GM23338 (cell line): Measurements from ENCODE around the gene ITPR3. TPM values are rescaled to one million over a fixed set of nuclear protein-coding genes. Genes with fewer than 3 reads are reported as not detected.

Source experiments
- ATAC-seq: fragments of 200-7000 bp; cut with Tn5 transposase; 3 replicates; pipeline ENCODE4 v1.9.1; 2020
- DNase-seq: peaks from one replicate; pipeline ENCODE4 v3.0.0-alpha.2; 2015; ENCODE audit warnings: low spot score
- H2AFZ ChIP-seq: fragments of 200-600 bp; sonication (generic); 2 replicates; pipeline ENCODE4 v1.8.0; 2016; ENCODE audit warnings: antibody characterized with exemption, mild to moderate bottlenecking, moderate library complexity
- H3F3A ChIP-seq: fragments of 200-600 bp; sonication (generic); replicated peaks from 2 replicates; pipeline ENCODE4 v1.8.0; 2017; ENCODE audit warnings: antibody characterized with exemption, mixed run types, low read depth
- H3K27ac ChIP-seq: fragments of 200-600 bp; sonication (generic); 2 replicates; pipeline ENCODE4 v1.6.1; 2016; ENCODE audit warnings: low read depth
- H3K27me3 ChIP-seq: fragments of 200-600 bp; sonication (generic); 2 replicates; pipeline ENCODE4 v1.8.0; 2016; ENCODE audit warnings: mild to moderate bottlenecking, mixed run types, moderate library complexity; ENCODE audit not compliant: insufficient read depth
- H3K36me3 ChIP-seq: fragments of 200-600 bp; sonication (generic); 2 replicates; pipeline ENCODE4 v1.8.0; 2016; ENCODE audit warnings: mild to moderate bottlenecking; ENCODE audit not compliant: insufficient read depth
- H3K4me1 ChIP-seq: fragments of 200-600 bp; sonication (generic); 2 replicates; pipeline ENCODE4 v1.8.0; 2016; ENCODE audit warnings: mild to moderate bottlenecking, moderate library complexity; ENCODE audit not compliant: insufficient read depth
- H3K4me2 ChIP-seq: fragments of 200-600 bp; sonication (generic); 2 replicates; pipeline ENCODE4 v1.7.1; 2017; ENCODE audit warnings: mixed run types
- H3K4me3 ChIP-seq: fragments of 200-600 bp; sonication (generic); 2 replicates; pipeline ENCODE4 v1.6.1; 2016; ENCODE audit warnings: mixed run types
- H3K79me2 ChIP-seq: fragments of 200-600 bp; sonication (generic); replicated peaks from 2 replicates; pipeline ENCODE4 v1.8.0; 2017; ENCODE audit warnings: mild to moderate bottlenecking; ENCODE audit not compliant: insufficient read depth
- H3K9me2 ChIP-seq: fragments of 200-600 bp; sonication (generic); 2 replicates; pipeline ENCODE4 v1.8.0; 2017; ENCODE audit not compliant: insufficient read depth
- H4K20me1 ChIP-seq: fragments of 200-600 bp; sonication (generic); replicated peaks from 2 replicates; pipeline ENCODE4 v1.8.0; 2017; ENCODE audit warnings: mild to moderate bottlenecking; ENCODE audit not compliant: insufficient read depth
- H3K27ac Mint-ChIP-seq: 2 replicates; pipeline ENCODE4 v1.8.0; 2020; ENCODE audit warnings: inconsistent platforms, mild to moderate bottlenecking, moderate library complexity, mixed read lengths
- H3K27me3 Mint-ChIP-seq: 3 replicates; pipeline ENCODE4 v1.8.0; 2022; ENCODE audit warnings: low read depth, mild to moderate bottlenecking, moderate library complexity, mixed read lengths, inconsistent platforms; ENCODE audit not compliant: insufficient read depth, poor library complexity
- H3K36me3 Mint-ChIP-seq: 3 replicates; pipeline ENCODE4 v1.8.0; 2021; ENCODE audit warnings: low read depth, mild to moderate bottlenecking, inconsistent platforms, moderate library complexity, mixed read lengths
- H3K4me1 Mint-ChIP-seq: 3 replicates; pipeline ENCODE4 v1.8.0; 2020; ENCODE audit warnings: mild to moderate bottlenecking, inconsistent platforms, mixed read lengths
- H3K4me3 Mint-ChIP-seq: 3 replicates; pipeline ENCODE4 v1.8.0; 2021; ENCODE audit warnings: moderate library complexity, mild to moderate bottlenecking, inconsistent platforms, mixed read lengths
- H3K9me3 Mint-ChIP-seq: 3 replicates; pipeline ENCODE4 v1.8.0; 2020; ENCODE audit warnings: moderate library complexity, mild to moderate bottlenecking, inconsistent platforms, mixed read lengths
- EZH2 ChIP-seq: fragments of 200-600 bp; sonication (generic); IDR thresholded peaks from one replicate; pipeline ENCODE4 v1.8.0; 2017; ENCODE audit warnings: antibody characterized with exemption, mild to moderate bottlenecking, low read depth; ENCODE audit not compliant: unreplicated experiment
- EZH2phosphoT487 ChIP-seq: fragments of 200-600 bp; sonication (generic); IDR thresholded peaks from one replicate; pipeline ENCODE4 v1.8.1; 2018; ENCODE audit warnings: antibody characterized with exemption; ENCODE audit not compliant: unreplicated experiment
- JUNB ChIP-seq: IDR thresholded peaks from one replicate; pipeline ENCODE4 v1.6.1; 2016; ENCODE audit warnings: antibody characterized with exemption; ENCODE audit not compliant: unreplicated experiment
- ZNF331 ChIP-seq: fragments of 250-450 bp; sonication (Bioruptor Pico); IDR thresholded peaks from 2 replicates; pipeline ENCODE4 v1.5.0; 2020; ENCODE audit warnings: low read depth, mild to moderate bottlenecking, moderate library complexity
- polyA plus RNA-seq: library from polyadenylated mRNA; unstranded; fragments of >200 nt; fragmentation: Nextera tagmentation; extraction: Ambion mirVana; gene quantifications from 2 replicates; pipeline ENCODE4 v1.2.1, GENCODE V29; 2016
- total RNA-seq: library from RNA; depleted of rRNA; stranded (reverse); fragments of >200 nt; shearing (Covaris generic); gene quantifications from 2 replicates; pipeline ENCODE4 v1.2.3, GENCODE V29; 2014
- TF ChIP-seq, protein P1 (sequence below): fragments of 250-450 bp; sonication (Bioruptor Pico); IDR thresholded peaks from 2 replicates; pipeline ENCODE4 v1.5.0; 2020; ENCODE audit warnings: mild to moderate bottlenecking, moderate library complexity

The ITPR3 gene
- total and polyA plus RNA-seq, 2 experiments from 2014 or later: 7.3 to 31.9 TPM

DNA sequence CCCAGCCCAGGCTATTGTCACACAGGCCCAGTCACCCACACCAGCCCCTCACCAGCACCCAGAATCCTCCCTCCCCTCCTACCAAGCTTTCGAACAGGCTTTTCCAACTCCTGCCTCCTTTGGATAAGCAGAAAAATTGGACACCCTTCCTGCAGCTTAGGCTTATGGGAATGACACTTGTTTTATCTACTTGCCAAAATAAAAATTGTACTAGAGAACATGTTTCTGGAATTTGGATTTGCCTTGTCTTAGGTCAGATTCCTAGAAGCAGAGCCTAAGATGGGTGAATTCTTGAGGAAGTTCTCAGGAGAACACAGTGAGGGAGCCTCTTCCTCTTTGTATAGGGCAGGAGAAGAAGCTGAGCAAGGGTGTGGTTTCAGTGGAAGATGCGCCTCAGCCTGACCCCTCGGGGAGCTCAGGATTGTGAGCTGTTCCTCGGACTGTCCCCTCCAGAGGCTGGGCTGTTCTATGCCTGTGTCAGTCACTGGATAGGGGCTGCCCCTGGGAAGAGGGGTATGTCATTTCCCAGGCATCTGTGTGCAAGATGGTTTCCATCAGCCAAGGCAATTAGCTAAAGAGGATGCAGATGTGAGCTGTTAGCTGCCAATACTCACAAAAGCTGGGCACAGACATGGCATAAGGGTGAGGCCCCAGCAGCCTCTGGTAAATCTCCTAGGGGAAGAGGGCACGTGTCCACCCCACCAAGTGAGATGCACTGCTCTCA, 33.9 kb downstream of the ITPR3 start (continued):
- TF ChIP-seq, protein P1, sequence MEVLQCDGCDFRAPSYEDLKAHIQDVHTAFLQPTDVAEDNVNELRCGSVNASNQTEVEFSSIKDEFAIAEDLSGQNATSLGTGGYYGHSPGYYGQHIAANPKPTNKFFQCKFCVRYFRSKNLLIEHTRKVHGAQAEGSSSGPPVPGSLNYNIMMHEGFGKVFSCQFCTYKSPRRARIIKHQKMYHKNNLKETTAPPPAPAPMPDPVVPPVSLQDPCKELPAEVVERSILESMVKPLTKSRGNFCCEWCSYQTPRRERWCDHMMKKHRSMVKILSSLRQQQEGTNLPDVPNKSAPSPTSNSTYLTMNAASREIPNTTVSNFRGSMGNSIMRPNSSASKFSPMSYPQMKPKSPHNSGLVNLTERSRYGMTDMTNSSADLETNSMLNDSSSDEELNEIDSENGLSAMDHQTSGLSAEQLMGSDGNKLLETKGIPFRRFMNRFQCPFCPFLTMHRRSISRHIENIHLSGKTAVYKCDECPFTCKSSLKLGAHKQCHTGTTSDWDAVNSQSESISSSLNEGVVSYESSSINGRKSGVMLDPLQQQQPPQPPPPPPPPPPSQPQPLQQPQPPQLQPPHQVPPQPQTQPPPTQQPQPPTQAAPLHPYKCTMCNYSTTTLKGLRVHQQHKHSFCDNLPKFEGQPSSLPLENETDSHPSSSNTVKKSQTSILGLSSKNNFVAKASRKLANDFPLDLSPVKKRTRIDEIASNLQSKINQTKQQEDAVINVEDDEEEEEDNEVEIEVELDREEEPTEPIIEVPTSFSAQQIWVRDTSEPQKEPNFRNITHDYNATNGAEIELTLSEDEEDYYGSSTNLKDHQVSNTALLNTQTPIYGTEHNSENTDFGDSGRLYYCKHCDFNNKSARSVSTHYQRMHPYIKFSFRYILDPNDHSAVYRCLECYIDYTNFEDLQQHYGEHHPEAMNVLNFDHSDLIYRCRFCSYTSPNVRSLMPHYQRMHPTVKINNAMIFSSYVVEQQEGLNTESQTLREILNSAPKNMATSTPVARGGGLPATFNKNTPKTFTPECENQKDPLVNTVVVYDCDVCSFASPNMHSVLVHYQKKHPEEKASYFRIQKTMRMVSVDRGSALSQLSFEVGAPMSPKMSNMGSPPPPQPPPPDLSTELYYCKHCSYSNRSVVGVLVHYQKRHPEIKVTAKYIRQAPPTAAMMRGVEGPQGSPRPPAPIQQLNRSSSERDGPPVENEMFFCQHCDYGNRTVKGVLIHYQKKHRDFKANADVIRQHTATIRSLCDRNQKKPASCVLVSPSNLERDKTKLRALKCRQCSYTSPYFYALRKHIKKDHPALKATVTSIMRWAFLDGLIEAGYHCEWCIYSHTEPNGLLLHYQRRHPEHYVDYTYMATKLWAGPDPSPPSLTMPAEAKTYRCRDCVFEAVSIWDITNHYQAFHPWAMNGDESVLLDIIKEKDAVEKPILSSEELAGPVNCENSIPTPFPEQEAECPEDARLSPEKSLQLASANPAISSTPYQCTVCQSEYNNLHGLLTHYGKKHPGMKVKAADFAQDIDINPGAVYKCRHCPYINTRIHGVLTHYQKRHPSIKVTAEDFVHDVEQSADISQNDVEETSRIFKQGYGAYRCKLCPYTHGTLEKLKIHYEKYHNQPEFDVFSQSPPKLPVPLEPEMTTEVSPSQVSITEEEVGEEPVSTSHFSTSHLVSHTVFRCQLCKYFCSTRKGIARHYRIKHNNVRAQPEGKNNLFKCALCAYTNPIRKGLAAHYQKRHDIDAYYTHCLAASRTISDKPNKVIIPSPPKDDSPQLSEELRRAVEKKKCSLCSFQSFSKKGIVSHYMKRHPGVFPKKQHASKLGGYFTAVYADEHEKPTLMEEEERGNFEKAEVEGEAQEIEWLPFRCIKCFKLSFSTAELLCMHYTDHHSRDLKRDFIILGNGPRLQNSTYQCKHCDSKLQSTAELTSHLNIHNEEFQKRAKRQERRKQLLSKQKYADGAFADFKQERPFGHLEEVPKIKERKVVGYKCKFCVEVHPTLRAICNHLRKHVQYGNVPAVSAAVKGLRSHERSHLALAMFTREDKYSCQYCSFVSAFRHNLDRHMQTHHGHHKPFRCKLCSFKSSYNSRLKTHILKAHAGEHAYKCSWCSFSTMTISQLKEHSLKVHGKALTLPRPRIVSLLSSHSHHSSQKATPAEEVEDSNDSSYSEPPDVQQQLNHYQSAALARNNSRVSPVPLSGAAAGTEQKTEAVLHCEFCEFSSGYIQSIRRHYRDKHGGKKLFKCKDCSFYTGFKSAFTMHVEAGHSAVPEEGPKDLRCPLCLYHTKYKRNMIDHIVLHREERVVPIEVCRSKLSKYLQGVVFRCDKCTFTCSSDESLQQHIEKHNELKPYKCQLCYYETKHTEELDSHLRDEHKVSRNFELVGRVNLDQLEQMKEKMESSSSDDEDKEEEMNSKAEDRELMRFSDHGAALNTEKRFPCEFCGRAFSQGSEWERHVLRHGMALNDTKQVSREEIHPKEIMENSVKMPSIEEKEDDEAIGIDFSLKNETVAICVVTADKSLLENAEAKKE: no peak

DNA sequence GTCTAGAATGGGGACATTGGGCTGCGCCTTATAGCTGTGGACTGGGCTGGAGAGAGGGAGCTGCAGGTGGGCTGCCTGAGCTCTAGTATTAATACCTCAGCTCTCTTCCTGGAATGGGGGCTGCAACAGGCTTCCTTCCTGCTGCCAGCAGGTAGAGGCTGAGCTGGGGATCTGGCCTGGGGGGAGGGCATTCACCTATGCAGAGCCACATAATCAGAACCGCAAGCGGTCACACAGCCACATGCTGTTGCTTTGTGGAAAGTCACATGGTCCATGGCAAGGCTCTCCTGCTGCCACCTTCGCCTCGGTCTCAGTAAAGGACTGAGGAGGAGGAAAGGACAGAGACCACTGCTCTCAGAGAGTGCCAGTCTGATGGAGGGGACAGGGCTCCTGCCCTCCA, 35.7 kb downstream of the ITPR3 start:
- Histone ChIP-seq H2AFZ (no peak overlapping the region), H3K79me2 (no peaks in the 10 kb centered on the region), H3K27me3 (no peaks in the 10 kb centered on the region), H3K36me3 (no peaks in the 10 kb centered on the region), H3K4me2 (no peak overlapping the region), H3K9me2 (no peaks in the 10 kb centered on the region), H3K4me1 (no peaks in the 10 kb centered on the region), H3K4me3 (no peak overlapping the region), H3K27ac (no peak overlapping the region), H3F3A (no peaks in the 10 kb centered on the region), H4K20me1 (no peaks in the 10 kb centered on the region; the same call in 1 of the 2 replicates)
- peak overlapping the region; percentile 65; the same call in 1 of the 2 replicates for H3K27ac Mint-ChIP-seq
- H3K4me3 Mint-ChIP-seq: no peak overlapping the region
- no peaks in the 10 kb centered on the region; the same call in 2 of the 3 replicates for H3K36me3 Mint-ChIP-seq
- peaks cover 16% of the 10 kb centered on the region for H3K27me3 Mint-ChIP-seq
- ATAC-seq (peak; percentile 69), DNase-seq (no peak)
- TF ChIP-seq ZNF331 (CRISPR knock-in tag) (no peak), EZH2phosphoT487 (no peak), EZH2 (no peak), JUNB (no peak)
- no peaks in the 10 kb centered on the region for H3K9me3 Mint-ChIP-seq
- H3K4me1 Mint-ChIP-seq: peaks cover 21% of the 10 kb centered on the region
